ENCODE results near the gene TNFRSF17.
"Not testable (repeated sequence)": the region's sequence is repeated elsewhere in the genome, so short reads cannot be mapped to it uniquely, and the experiment has no call there.

Gene TNFRSF17

GRCh38 chr16:11964761-11965551 is at the start of gene TNFRSF17:
TSS of gene TNFRSF17 (plus strand) at chr16:11965210. CDS start at chr16:11965325, 115 bp downstream.
- DNase-seq: no peak

- peak; percentile 99 for DNase-seq
These were observed 49.1 kb upstream of the TNFRSF17 start, which contains the start of gene GSPT1 for GRCh38 chr16:11915644-11916523. TSS of gene GSPT1 (minus strand) at chr16:11915956. CDS start at chr16:11915720, 236 bp downstream.

GRCh38 chr16:11916524-11917285 is 48.3 kb upstream of the TNFRSF17 start:
- DNase-seq: no peak

GRCh38 chr16:11924046-11924445 is 41.0 kb upstream of the TNFRSF17 start:
- DNase-seq: not testable (repeated sequence)

GRCh38 chr16:11927350-11927749 is 37.7 kb upstream of the TNFRSF17 start:
- not testable (repeated sequence) for DNase-seq

- DNase-seq: not testable (repeated sequence)
These were observed 23.1 kb upstream of the TNFRSF17 start, which contains the start of gene NPIPB2 for GRCh38 chr16:11941945-11942344. TSS of gene NPIPB2 (minus strand) at chr16:11942045. CDS start at chr16:11942045, 0 bp downstream.

GRCh38 chr16:11946433-11946832 is 18.6 kb upstream of the TNFRSF17 start:
- no peak for DNase-seq

GRCh38 chr16:11948819-11949218 is 16.2 kb upstream of the TNFRSF17 start:
- no peak for DNase-seq

GRCh38 chr16:11949527-11949926 is 15.5 kb upstream of the TNFRSF17 start:
- no peak for DNase-seq

GRCh38 chr16:11950388-11950787 is 14.6 kb upstream of the TNFRSF17 start:
- no peak for DNase-seq

GRCh38 chr16:11953576-11953975 is 11.4 kb upstream of the TNFRSF17 start:
- not testable (repeated sequence) for DNase-seq

- no peak for DNase-seq
These were observed 9.3 kb upstream of the TNFRSF17 start for GRCh38 chr16:11955713-11956123.

- DNase-seq: no peak
These were observed 8.5 kb upstream of the TNFRSF17 start for GRCh38 chr16:11956558-11956957.

GRCh38 chr16:11957591-11958395 is 7.2 kb upstream of the TNFRSF17 start:
- no peak for DNase-seq

- DNase-seq: not testable (repeated sequence)
These were observed 2.6 kb upstream of the TNFRSF17 start for GRCh38 chr16:11962457-11962856.

- not testable (repeated sequence) for DNase-seq
These were observed 2.0 kb upstream of the TNFRSF17 start for GRCh38 chr16:11962978-11963377.

GRCh38 chr16:11963706-11964105 is 1.3 kb upstream of the TNFRSF17 start:
- DNase-seq: no peak

GRCh38 chr16:11966173-11966572 is 1.2 kb downstream of the TNFRSF17 start:
- DNase-seq: no peak

GRCh38 chr16:11967195-11967911 is 2.3 kb downstream of the TNFRSF17 start:
- no peak for DNase-seq

- no peak for DNase-seq
These were observed 3.6 kb downstream of the TNFRSF17 start for GRCh38 chr16:11968577-11968976.

GRCh38 chr16:11970292-11970691 is 5.3 kb downstream of the TNFRSF17 start:
- not testable (repeated sequence) for DNase-seq
